Neuronal stem cell (in vitro differentiated cells): ENCODE data around the gene FBXW11.

Source experiments
- DNase-seq: peaks from one replicate; pipeline ENCODE4 v3.0.0-alpha.2; 2013; ENCODE audit warnings: low spot score
- H2AFZ ChIP-seq: one replicate; pipeline ENCODE4 v1.6.1; 2013; ENCODE audit warnings: mild to moderate bottlenecking, low read length, inconsistent platforms
- H2AK5ac ChIP-seq: 2 replicates; pipeline ENCODE4 v1.6.1; 2013; ENCODE audit warnings: low read depth, mild to moderate bottlenecking, inconsistent platforms, low read length, moderate library complexity, mixed read lengths
- H2BK120ac ChIP-seq: 2 replicates; pipeline ENCODE4 v1.6.1; 2013; ENCODE audit warnings: low read depth, mild to moderate bottlenecking, inconsistent platforms, low read length, moderate library complexity, mixed read lengths
- H2BK12ac ChIP-seq: one replicate; pipeline ENCODE4 v1.6.1; 2013; ENCODE audit warnings: low read length, inconsistent platforms
- H2BK15ac ChIP-seq: 2 replicates; pipeline ENCODE4 v1.6.1; 2013; ENCODE audit warnings: mild to moderate bottlenecking, low read length, inconsistent platforms, mixed read lengths
- H2BK5ac ChIP-seq: one replicate; pipeline ENCODE4 v1.6.1; 2013; ENCODE audit warnings: inconsistent platforms, mild to moderate bottlenecking, low read length, moderate library complexity
- H3K14ac ChIP-seq: one replicate; pipeline ENCODE4 v1.6.1; 2013; ENCODE audit warnings: low read length, inconsistent platforms
- H3K18ac ChIP-seq: 2 replicates; pipeline ENCODE4 v1.6.1; 2013; ENCODE audit warnings: low read length, inconsistent platforms
- H3K23ac ChIP-seq: 2 replicates; pipeline ENCODE4 v1.6.1; 2013; ENCODE audit warnings: low read depth, mild to moderate bottlenecking, mixed read lengths, low read length, inconsistent platforms; ENCODE audit not compliant: poor library complexity
- H3K27ac ChIP-seq: replicated peaks from 3 replicates; pipeline ENCODE4 v1.5.1; 2013; ENCODE audit warnings: low read length, inconsistent platforms
- H3K27me3 ChIP-seq, 3 experiments: 2 replicates each; pipeline ENCODE4 v1.6.1; 2013; ENCODE audit warnings: low read length in 3 of 3, mild to moderate bottlenecking in 2 of 3, inconsistent platforms in 1 of 3, low read depth in 1 of 3, mixed read lengths in 1 of 3, moderate library complexity in 1 of 3; ENCODE audit not compliant: control insufficient read depth in 3 of 3, insufficient read depth in 3 of 3
- H3K36me3 ChIP-seq, 2 donors: replicated peaks in 1 of 2; 2 replicates each; pipeline ENCODE4 v1.6.1; 2013; ENCODE audit warnings: low read length in 2 of 2; ENCODE audit not compliant: control insufficient read depth in 2 of 2, insufficient read depth in 2 of 2
- H3K4ac ChIP-seq: 2 replicates; pipeline ENCODE4 v1.6.1; 2013; ENCODE audit warnings: inconsistent platforms, mild to moderate bottlenecking, low read length, moderate library complexity
- H3K4me1 ChIP-seq, 2 donors: 1 replicate in 1 of 2; 2 replicates in 1 of 2; pipeline ENCODE4 v1.6.1; 2013; ENCODE audit warnings: low read length in 2 of 2, low read depth in 1 of 2; ENCODE audit not compliant: control insufficient read depth in 2 of 2, insufficient read depth in 1 of 2
- H3K4me2 ChIP-seq: one replicate; pipeline ENCODE4 v1.6.1; 2013; ENCODE audit warnings: mild to moderate bottlenecking, low read length, inconsistent platforms; ENCODE audit not compliant: insufficient read depth, poor library complexity, severe bottlenecking
- H3K4me3 ChIP-seq, 2 donors: 2 replicates each; pipeline ENCODE4 v1.5.1; 2013; ENCODE audit warnings: low read length in 2 of 2, mild to moderate bottlenecking in 2 of 2, inconsistent platforms in 1 of 2, moderate library complexity in 1 of 2
- H3K79me1 ChIP-seq: one replicate; pipeline ENCODE4 v1.6.1; 2013; ENCODE audit warnings: low read depth, mild to moderate bottlenecking, inconsistent platforms, low read length, moderate library complexity
- H3K9ac ChIP-seq: one replicate; pipeline ENCODE4 v1.6.1; 2013; ENCODE audit warnings: mild to moderate bottlenecking, low read depth, low read length, inconsistent platforms; ENCODE audit not compliant: poor library complexity
- H3K9me3 ChIP-seq, 2 donors: replicated peaks in 1 of 2; 2 replicates each; pipeline versions ENCODE3 to v1.6.1; 2013; ENCODE audit warnings: low read length in 2 of 2, mild to moderate bottlenecking in 2 of 2, inconsistent platforms in 1 of 2, low read depth in 1 of 2, mixed read lengths in 1 of 2, moderate library complexity in 1 of 2; ENCODE audit not compliant: control insufficient read depth in 2 of 2, insufficient read depth in 1 of 2
- H4K8ac ChIP-seq: one replicate; pipeline ENCODE4 v1.6.1; 2013; ENCODE audit warnings: low read depth, mild to moderate bottlenecking, inconsistent platforms, low read length, moderate library complexity
- H4K91ac ChIP-seq: one replicate; pipeline ENCODE4 v1.6.1; 2013; ENCODE audit warnings: low read length, low read depth, mild to moderate bottlenecking, inconsistent platforms; ENCODE audit not compliant: poor library complexity
- WGBS, 2 donors: extraction: QIAGEN DNeasy Blood & Tissue Kit; methylation state at CpG; one replicate each; pipeline ENCODE4 v1.1.7; 2013; ENCODE audit warnings: missing lambda C conversion rate in 2 of 2, mixed read lengths in 1 of 2; ENCODE audit not compliant: insufficient read length in 2 of 2, insufficient replicate concordance in 1 of 2; ENCODE audit errors: extremely low coverage in 2 of 2; 5-methylcytosine and 5-hydroxymethylcytosine counted together

The FBXW11 gene

DNA sequence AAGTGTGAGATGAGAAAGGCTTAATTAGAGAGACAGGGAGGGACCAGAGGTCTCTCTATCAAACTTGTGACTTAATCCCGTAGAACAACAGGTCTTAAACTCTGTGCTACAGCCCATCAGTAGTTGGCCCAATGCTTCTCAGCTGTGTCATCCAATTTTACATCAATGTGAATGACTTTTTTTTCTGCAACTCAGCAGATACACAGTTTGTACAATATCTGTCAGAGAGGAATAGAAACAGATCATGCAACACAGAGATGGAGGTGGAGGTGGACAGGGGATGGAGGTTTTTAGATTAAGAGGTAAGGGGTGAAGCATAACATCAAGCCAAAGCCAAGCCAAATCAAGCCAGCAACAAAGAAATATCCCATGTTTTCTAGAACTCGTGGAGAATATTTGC lies 43.0 kb downstream of the FBXW11 start:
- Histone ChIP-seq H3K27ac (no peak overlapping the region), H3K4me1 (peaks cover 0 to 5% of the 10 kb centered on the region in 2 donors), H4K91ac (no peak overlapping the region), H3K4ac (no peak overlapping the region), H3K18ac (no peak overlapping the region), H2BK5ac (no peak overlapping the region), H4K8ac (no peak overlapping the region), H2BK120ac (no peak overlapping the region), H3K4me2 (no peak overlapping the region), H3K79me1 (no peaks in the 10 kb centered on the region), H3K9me3 (no peaks in the 10 kb centered on the region), H3K27me3 (no peaks in the 10 kb centered on the region), H3K36me3 (peaks cover 0 to 15% of the 10 kb centered on the region in 2 donors), H2AK5ac (no peak overlapping the region), H2BK12ac (no peak overlapping the region), H3K4me3 (no peak overlapping the region), H2AFZ (no peak overlapping the region), H3K14ac (no peak overlapping the region), H2BK15ac (no peak overlapping the region), H3K23ac (no peak overlapping the region), H3K9ac (no peak overlapping the region)
- DNase-seq = no peak
- no CpG with 5 or more reads among the region's 2 CpGs for WGBS, 2 donors

GRCh38 chr5:171961117-171961516 lies 45.3 kb downstream of the FBXW11 start:
- peaks cover 0 to 11% of the 10 kb centered on the region in 2 donors for H3K4me1 ChIP-seq
- no peak overlapping the region for H3K14ac ChIP-seq

GRCh38 chr5:171957591-171958251 lies 48.7 kb downstream of the FBXW11 start:
- H4K8ac ChIP-seq = no peak overlapping the region
- H3K14ac ChIP-seq = no peak overlapping the region
- no peak overlapping the region for H2BK120ac ChIP-seq
- no peak for DNase-seq
- WGBS, 2 donors = no CpG with 5 or more reads among the region's 9 CpGs
- no peak overlapping the region for H3K23ac ChIP-seq
- no peaks in the 10 kb centered on the region for H3K9me3 ChIP-seq
- H3K18ac ChIP-seq = no peak overlapping the region
- H2BK5ac ChIP-seq = no peak overlapping the region
- peaks cover 1 to 8% of the 10 kb centered on the region in 2 donors for H3K4me1 ChIP-seq
- no peak overlapping the region for H4K91ac ChIP-seq
- H3K27me3 ChIP-seq = no peaks in the 10 kb centered on the region
- no peaks in the 10 kb centered on the region for H3K79me1 ChIP-seq
- no peak overlapping the region for H2AFZ ChIP-seq
- H3K4me2 ChIP-seq = no peak overlapping the region
- H2BK15ac ChIP-seq = no peak overlapping the region
- no peak overlapping the region for H2AK5ac ChIP-seq
- no peak overlapping the region for H3K27ac ChIP-seq
- H3K4me3 ChIP-seq = no peak overlapping the region
- H2BK12ac ChIP-seq = no peak overlapping the region
- peaks cover 0 to 13% of the 10 kb centered on the region in 2 donors for H3K36me3 ChIP-seq
- H3K4ac ChIP-seq = no peak overlapping the region
- no peak overlapping the region for H3K9ac ChIP-seq

More at GRCh38 chr5:171961117-171961516, 45.3 kb downstream of the FBXW11 start:
- Histone ChIP-seq H3K18ac (no peak overlapping the region), H2AFZ (no peak overlapping the region), H4K8ac (no peak overlapping the region), H3K9me3 (no peaks in the 10 kb centered on the region), H3K4me2 (no peak overlapping the region), H3K9ac (no peak overlapping the region), H3K36me3 (peaks cover 0 to 15% of the 10 kb centered on the region in 2 donors), H3K27ac (no peak overlapping the region), H4K91ac (no peak overlapping the region), H3K23ac (no peak overlapping the region), H2AK5ac (no peak overlapping the region), H2BK120ac (no peak overlapping the region), H3K4ac (no peak overlapping the region), H3K27me3 (no peaks in the 10 kb centered on the region), H3K79me1 (no peaks in the 10 kb centered on the region), H2BK12ac (no peak overlapping the region), H2BK15ac (no peak overlapping the region), H3K4me3 (no peak overlapping the region), H2BK5ac (no peak overlapping the region)
- WGBS, 2 donors = no CpG with 5 or more reads among the region's 3 CpGs
- DNase-seq = no peak

DNA sequence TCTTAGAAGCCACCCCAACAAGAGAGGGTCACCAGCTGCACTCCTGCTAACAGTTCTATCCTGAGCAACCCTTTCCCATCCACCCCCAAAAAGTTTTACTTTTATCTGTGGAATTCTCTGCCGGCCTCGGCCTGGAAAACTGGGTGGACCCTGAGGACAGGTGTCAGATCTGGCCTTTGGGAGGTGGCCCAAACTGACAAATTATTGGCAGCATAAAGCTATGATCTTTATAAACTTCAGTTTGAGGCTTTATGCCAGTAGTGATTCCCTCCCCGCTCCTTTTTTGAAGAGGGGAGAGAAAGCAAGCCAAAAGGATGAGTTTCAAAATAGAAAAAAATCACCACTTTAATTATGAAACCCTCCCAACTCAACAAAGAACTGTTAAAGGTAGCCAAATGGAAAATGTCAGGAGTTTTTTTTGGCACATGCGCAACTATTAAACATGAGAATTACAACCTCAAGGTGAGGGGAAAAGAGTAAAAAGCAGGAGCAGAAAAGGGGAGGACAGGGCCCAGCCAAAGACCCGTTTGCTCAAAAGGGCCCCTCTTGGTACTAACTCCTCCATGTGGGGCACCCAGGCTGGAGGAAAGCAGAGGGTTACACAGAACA lies 49.4 kb downstream of the FBXW11 start:
- peaks cover 0 to 13% of the 10 kb centered on the region in 2 donors for H3K36me3 ChIP-seq
- no peak overlapping the region for H3K4me3 ChIP-seq
- DNase-seq = no peak
- H2BK12ac ChIP-seq = no peak overlapping the region
- peaks cover 1 to 8% of the 10 kb centered on the region in 2 donors for H3K4me1 ChIP-seq
- H3K27ac ChIP-seq = no peak overlapping the region
- no peaks in the 10 kb centered on the region for H3K9me3 ChIP-seq
- no peak overlapping the region for H3K18ac ChIP-seq
- H2BK15ac ChIP-seq = no peak overlapping the region
- no peaks in the 10 kb centered on the region for H3K27me3 ChIP-seq
- H3K14ac ChIP-seq = no peak overlapping the region
- no peak overlapping the region for H3K4me2 ChIP-seq
- H4K8ac ChIP-seq = no peak overlapping the region
- no peak overlapping the region for H2BK5ac ChIP-seq
- H3K23ac ChIP-seq = no peak overlapping the region
- H2AFZ ChIP-seq = no peak overlapping the region
- H3K79me1 ChIP-seq = peaks cover 2% of the 10 kb centered on the region
- no CpG with 5 or more reads among the region's 5 CpGs for WGBS, 2 donors
- H2AK5ac ChIP-seq = no peak overlapping the region
- no peak overlapping the region for H3K9ac ChIP-seq
- H3K4ac ChIP-seq = no peak overlapping the region
- no peak overlapping the region for H2BK120ac ChIP-seq
- H4K91ac ChIP-seq = no peak overlapping the region
